Type B pancreatic cell (in vitro differentiated cells): Measurements from ENCODE around the gene CHD6. TPM values are rescaled to one million over a fixed set of nuclear protein-coding genes. Genes with fewer than 3 reads are reported as not detected.

Experiments used
- DNase-seq: peaks from one replicate; pipeline ENCODE4 v3.0.0; 2021; ENCODE audit warnings: mixed read lengths; ENCODE audit not compliant: unreplicated experiment; ENCODE audit errors: extremely low spot score
- H3K27ac Mint-ChIP-seq: 2 replicates; pipeline ENCODE4 v1.8.0; 2021; ENCODE audit warnings: mild to moderate bottlenecking, mixed read lengths
- H3K27me3 Mint-ChIP-seq: 2 replicates; pipeline ENCODE4 v1.8.0; 2021; ENCODE audit warnings: mixed read lengths
- H3K36me3 Mint-ChIP-seq: 2 replicates; pipeline ENCODE4 v1.8.0; 2021; ENCODE audit warnings: mixed read lengths
- H3K4me1 Mint-ChIP-seq: one replicate; pipeline ENCODE4 v1.8.0; 2021; ENCODE audit warnings: mixed read lengths; ENCODE audit not compliant: unreplicated experiment
- H3K4me3 Mint-ChIP-seq: 2 replicates; pipeline ENCODE4 v1.8.0; 2021; ENCODE audit warnings: mild to moderate bottlenecking, mixed read lengths
- H3K9me3 Mint-ChIP-seq: 2 replicates; pipeline ENCODE4 v1.8.0; 2021; ENCODE audit warnings: mixed read lengths
- total RNA-seq: library from RNA; stranded (reverse); gene quantifications from 2 replicates; pipeline ENCODE4 v1.2.1, GENCODE V29; 2021; ENCODE audit warnings: low replicate concordance
- TF ChIP-seq, protein P1 (sequence below): fragments of 200-600 bp; sonication (generic); conservative IDR thresholded peaks from 2 replicates; pipeline ENCODE4 v1.5.0; 2021; ENCODE audit warnings: antibody characterized with exemption, mild to moderate bottlenecking

CHD6 gene
- total RNA-seq, 1 donor from 2014 or later: 72.6 TPM

DNA sequence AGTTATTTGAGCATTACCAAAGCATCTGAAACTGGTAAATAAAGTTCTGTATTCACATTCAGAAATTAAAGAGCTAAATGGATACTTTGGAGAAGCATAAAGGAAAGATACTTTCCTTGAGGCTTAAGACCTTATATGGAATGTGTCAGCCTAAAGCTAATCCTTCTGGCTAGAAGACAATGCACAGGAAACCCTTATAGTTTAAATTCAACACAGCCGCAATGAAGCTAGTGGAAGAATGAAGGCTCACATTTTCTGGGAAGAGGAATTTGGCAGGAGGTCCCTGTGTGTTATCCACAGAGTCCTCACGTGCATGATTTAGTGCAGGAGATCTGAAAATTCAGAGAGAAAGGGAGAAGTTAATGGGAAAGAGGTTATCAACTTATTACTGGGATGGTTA is 21.5 kb upstream of the CHD6 start:
- Mint-ChIP-seq H3K27ac (no peak overlapping the region), H3K4me1 (peaks cover 5% of the 10 kb centered on the region)

GRCh38 chr20:41638456-41638855 is 20.3 kb upstream of the CHD6 start:
- peaks cover 18% of the 10 kb centered on the region for H3K27me3 Mint-ChIP-seq

More for the DNA sequence above, 21.5 kb upstream of the CHD6 start:
- DNase-seq: no peak
- Mint-ChIP-seq H3K4me3 (no peak overlapping the region), H3K9me3 (no peaks in the 10 kb centered on the region), H3K36me3 (no peaks in the 10 kb centered on the region), H3K27me3 (peaks cover 25% of the 10 kb centered on the region)
- TF ChIP-seq, protein P1, sequence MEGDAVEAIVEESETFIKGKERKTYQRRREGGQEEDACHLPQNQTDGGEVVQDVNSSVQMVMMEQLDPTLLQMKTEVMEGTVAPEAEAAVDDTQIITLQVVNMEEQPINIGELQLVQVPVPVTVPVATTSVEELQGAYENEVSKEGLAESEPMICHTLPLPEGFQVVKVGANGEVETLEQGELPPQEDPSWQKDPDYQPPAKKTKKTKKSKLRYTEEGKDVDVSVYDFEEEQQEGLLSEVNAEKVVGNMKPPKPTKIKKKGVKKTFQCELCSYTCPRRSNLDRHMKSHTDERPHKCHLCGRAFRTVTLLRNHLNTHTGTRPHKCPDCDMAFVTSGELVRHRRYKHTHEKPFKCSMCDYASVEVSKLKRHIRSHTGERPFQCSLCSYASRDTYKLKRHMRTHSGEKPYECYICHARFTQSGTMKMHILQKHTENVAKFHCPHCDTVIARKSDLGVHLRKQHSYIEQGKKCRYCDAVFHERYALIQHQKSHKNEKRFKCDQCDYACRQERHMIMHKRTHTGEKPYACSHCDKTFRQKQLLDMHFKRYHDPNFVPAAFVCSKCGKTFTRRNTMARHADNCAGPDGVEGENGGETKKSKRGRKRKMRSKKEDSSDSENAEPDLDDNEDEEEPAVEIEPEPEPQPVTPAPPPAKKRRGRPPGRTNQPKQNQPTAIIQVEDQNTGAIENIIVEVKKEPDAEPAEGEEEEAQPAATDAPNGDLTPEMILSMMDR: no peak

DNA sequence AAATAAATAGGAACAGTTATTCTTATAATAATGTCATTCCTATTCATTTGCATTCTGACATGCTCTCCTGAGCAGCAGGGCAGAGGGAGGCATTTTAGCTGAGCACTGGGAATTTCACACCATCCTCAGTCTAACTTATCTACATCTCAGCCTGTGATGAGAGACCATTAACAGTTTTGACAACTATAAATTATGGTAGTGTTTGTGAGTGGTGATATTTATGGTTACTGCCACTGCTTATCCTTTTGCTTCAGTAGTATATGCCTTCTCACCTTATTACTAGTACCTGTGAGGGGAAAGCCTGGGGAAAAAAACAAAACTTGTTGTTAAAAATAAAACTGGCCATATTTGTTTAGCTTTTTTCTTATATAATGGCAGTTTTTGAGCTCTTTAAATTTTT is 17.0 kb upstream of the CHD6 start:
- Mint-ChIP-seq H3K27me3 (peaks cover 15% of the 10 kb centered on the region), H3K9me3 (no peaks in the 10 kb centered on the region), H3K27ac (no peak overlapping the region), H3K36me3 (no peaks in the 10 kb centered on the region), H3K4me3 (no peak overlapping the region), H3K4me1 (no peaks in the 10 kb centered on the region)
- TF ChIP-seq, protein P1: no peak
- no peak for DNase-seq

More at GRCh38 chr20:41638456-41638855, 20.3 kb upstream of the CHD6 start:
- DNase-seq: no peak
- Mint-ChIP-seq H3K4me1 (peaks cover 3% of the 10 kb centered on the region), H3K36me3 (no peaks in the 10 kb centered on the region), H3K27ac (no peak overlapping the region), H3K9me3 (no peaks in the 10 kb centered on the region), H3K4me3 (no peak overlapping the region)
- TF ChIP-seq, protein P1: no peak

DNA sequence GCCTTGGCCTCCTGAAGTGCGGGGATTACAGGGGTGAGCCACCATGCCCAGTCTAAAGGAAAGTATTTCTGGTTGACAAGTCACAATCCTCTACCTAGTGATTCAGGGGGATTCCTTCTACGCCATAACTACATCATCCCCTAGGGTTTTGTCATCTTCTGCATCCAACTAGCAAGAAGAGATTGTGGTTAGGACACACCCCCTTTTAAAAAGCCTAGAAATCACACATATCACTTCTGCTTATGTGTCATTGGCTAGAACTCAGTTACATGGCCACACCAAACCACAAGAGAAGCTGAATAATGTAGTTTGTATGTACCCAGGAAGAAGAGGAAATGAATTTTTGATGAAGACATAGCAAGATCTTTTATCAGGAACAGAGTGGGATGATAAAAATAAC is 14.7 kb upstream of the CHD6 start:
- H3K36me3 Mint-ChIP-seq: no peaks in the 10 kb centered on the region
- H3K9me3 Mint-ChIP-seq: no peaks in the 10 kb centered on the region
- no peak for DNase-seq
- no peaks in the 10 kb centered on the region for H3K27me3 Mint-ChIP-seq
- TF ChIP-seq, protein P1: no peak
- H3K4me3 Mint-ChIP-seq: no peak overlapping the region
- H3K27ac Mint-ChIP-seq: no peak overlapping the region
- no peaks in the 10 kb centered on the region for H3K4me1 Mint-ChIP-seq

GRCh38 chr20:41631826-41632225 is 13.6 kb upstream of the CHD6 start:
- Mint-ChIP-seq H3K4me1 (no peaks in the 10 kb centered on the region), H3K9me3 (no peaks in the 10 kb centered on the region), H3K36me3 (no peaks in the 10 kb centered on the region), H3K4me3 (no peak overlapping the region), H3K27me3 (peaks cover 3% of the 10 kb centered on the region), H3K27ac (no peak overlapping the region)
- TF ChIP-seq, protein P1: no peak
- no peak for DNase-seq

DNA sequence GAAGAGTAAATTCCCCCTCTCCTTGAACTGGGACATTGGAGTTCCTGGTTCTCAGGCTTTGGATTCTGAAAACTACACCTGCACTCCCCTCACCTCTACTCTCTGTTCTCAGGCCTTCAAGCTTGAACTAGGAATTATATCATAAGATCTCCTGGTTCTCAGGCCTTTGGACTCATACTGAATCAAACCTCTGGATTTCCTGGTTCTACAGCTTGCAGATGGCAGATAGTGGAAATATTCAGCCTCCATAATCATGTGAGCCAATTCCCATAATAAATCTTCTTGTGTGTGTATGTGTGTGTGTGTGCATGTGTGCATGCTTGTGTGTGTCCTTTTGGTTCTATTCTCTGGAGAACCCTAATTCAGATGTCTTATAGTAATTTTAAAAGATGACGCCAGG is 12.7 kb upstream of the CHD6 start:
- no peak for DNase-seq
- no peak overlapping the region for H3K4me3 Mint-ChIP-seq
- TF ChIP-seq, protein P1: no peak
- peaks cover 3% of the 10 kb centered on the region for H3K27me3 Mint-ChIP-seq
- H3K4me1 Mint-ChIP-seq: no peaks in the 10 kb centered on the region
- H3K36me3 Mint-ChIP-seq: no peaks in the 10 kb centered on the region
- H3K9me3 Mint-ChIP-seq: no peaks in the 10 kb centered on the region
- no peak overlapping the region for H3K27ac Mint-ChIP-seq
